ENCODE results near the gene SPEN. TPM values are rescaled to one million over a fixed set of nuclear protein-coding genes. Genes with fewer than 3 reads are reported as not detected.

The SPEN gene
- polyA plus RNA-seq, 1 donor (not counting 4 experiments of a cell fraction or from before 2014, with no cell fraction given), result 8.9 TPM

DNA sequence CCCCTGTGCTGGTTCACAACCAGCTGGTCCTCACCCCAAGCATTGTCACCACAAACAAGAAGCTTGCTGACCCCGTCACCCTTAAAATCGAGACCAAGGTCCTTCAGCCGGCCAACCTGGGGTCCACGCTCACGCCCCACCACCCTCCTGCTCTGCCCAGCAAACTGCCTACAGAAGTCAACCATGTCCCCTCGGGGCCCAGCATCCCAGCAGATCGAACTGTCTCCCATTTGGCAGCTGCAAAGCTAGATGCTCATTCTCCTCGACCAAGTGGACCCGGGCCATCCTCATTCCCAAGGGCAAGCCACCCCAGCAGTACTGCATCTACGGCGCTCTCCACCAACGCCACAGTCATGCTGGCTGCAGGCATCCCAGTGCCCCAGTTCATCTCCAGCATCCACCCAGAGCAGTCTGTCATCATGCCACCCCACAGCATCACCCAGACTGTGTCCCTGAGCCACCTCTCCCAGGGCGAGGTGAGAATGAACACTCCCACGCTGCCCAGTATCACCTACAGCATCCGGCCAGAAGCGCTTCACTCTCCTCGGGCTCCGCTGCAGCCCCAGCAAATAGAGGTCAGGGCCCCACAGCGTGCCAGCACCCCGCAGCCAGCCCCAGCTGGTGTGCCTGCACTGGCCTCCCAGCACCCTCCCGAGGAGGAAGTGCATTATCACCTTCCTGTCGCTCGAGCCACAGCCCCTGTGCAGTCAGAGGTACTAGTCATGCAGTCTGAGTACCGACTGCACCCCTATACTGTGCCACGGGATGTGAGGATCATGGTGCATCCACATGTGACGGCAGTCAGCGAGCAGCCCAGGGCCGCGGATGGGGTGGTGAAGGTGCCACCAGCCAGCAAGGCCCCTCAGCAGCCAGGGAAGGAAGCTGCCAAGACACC lies 87.8 kb downstream of the SPEN start:
- Histone ChIP-seq H3K36me3 (ENCODE audit: control insufficient read depth in 2 of 2, extremely low read depth in 1 of 2, insufficient read depth in 2 of 2, low read length in 2 of 2) (peaks cover 44 to 52% of the 10 kb centered on the region in 2 experiments), H3K27me3 (ENCODE audit: control insufficient read depth, extremely low read depth, insufficient read depth, low read length) (no peaks in the 10 kb centered on the region), H3K9me1 (ENCODE audit: control insufficient read depth, extremely low read depth, insufficient read depth, low read length) (no peaks in the 10 kb centered on the region), H3K79me2 (ENCODE audit: control insufficient read depth, insufficient read depth, low read length) (peaks cover 9% of the 10 kb centered on the region), H3K9me3 (ENCODE audit: control insufficient read depth, low read depth, low read length) (no peaks in the 10 kb centered on the region), H4K20me1 (ENCODE audit: control insufficient read depth, extremely low read depth, insufficient read depth, low read length) (no peaks in the 10 kb centered on the region), H3K9ac (ENCODE audit: control insufficient read depth, extremely low read depth, insufficient read depth, low read length) (no peak overlapping the region), H3K4me1 (ENCODE audit: control insufficient read depth, extremely low read depth, insufficient read depth, low read length) (no peaks in the 10 kb centered on the region), H3K4me3 (ENCODE audit: control insufficient read depth in 2 of 3, extremely low read depth in 1 of 3, insufficient read depth in 2 of 3, low read depth in 1 of 3, low read length in 3 of 3) (no peak overlapping the region), H2AFZ (ENCODE audit: control insufficient read depth, low read length) (no peak overlapping the region), H3K4me2 (ENCODE audit: control insufficient read depth, extremely low read depth, insufficient read depth, low read depth, low read length) (no peak overlapping the region), H3K27ac (ENCODE audit: control insufficient read depth, insufficient read depth, low read length) (no peak overlapping the region)
- DNase-seq (ENCODE audit: low read depth, low spot score) (no peak), FAIRE-seq (no peak)
- TF ChIP-seq, protein P1, sequence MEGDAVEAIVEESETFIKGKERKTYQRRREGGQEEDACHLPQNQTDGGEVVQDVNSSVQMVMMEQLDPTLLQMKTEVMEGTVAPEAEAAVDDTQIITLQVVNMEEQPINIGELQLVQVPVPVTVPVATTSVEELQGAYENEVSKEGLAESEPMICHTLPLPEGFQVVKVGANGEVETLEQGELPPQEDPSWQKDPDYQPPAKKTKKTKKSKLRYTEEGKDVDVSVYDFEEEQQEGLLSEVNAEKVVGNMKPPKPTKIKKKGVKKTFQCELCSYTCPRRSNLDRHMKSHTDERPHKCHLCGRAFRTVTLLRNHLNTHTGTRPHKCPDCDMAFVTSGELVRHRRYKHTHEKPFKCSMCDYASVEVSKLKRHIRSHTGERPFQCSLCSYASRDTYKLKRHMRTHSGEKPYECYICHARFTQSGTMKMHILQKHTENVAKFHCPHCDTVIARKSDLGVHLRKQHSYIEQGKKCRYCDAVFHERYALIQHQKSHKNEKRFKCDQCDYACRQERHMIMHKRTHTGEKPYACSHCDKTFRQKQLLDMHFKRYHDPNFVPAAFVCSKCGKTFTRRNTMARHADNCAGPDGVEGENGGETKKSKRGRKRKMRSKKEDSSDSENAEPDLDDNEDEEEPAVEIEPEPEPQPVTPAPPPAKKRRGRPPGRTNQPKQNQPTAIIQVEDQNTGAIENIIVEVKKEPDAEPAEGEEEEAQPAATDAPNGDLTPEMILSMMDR (optimal IDR thresholded peaks at IDR 0.05 in 1 of 3, IDR thresholded peaks at IDR 0.05 in 1 of 3, conservative IDR thresholded peaks at IDR 0.05 in 1 of 3; ENCODE audit: extremely low read depth in 1 of 3, insufficient read depth in 2 of 3, low read length in 3 of 3), result no peak
- no peak for TF ChIP-seq EZH2 (IDR thresholded peaks at IDR 0.05; ENCODE audit: low read length)
- dilution Hi-C loops (cut with MboI; ENCODE audit: extremely low pct_ligation_motif_present, low sequenced_read_pairs), result no loop called here

DNA sequence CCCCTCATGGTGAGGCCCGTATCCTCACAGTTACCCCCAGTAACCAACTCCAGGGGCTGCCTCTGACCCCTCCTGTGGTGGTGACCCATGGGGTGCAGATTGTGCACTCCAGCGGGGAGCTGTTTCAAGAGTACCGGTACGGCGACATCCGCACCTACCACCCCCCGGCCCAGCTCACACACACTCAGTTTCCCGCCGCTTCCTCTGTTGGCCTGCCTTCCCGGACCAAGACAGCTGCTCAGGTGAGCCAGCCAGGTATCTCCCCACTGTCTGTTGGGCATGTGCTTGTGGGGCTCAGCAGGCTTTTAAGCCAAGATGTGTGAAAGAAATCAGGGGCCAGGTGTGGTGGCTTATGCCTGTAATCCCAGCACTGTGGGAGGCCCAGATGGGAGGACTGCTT lies 88.5 kb downstream of the SPEN start:
- no peak overlapping the region for H3K27ac ChIP-seq (ENCODE audit: control insufficient read depth, insufficient read depth, low read length)
- no peaks in the 10 kb centered on the region for H3K9me3 ChIP-seq (ENCODE audit: control insufficient read depth, low read depth, low read length)
- H3K4me1 ChIP-seq (ENCODE audit: control insufficient read depth, extremely low read depth, insufficient read depth, low read length), result no peaks in the 10 kb centered on the region
- no peaks in the 10 kb centered on the region for H3K9me1 ChIP-seq (ENCODE audit: control insufficient read depth, extremely low read depth, insufficient read depth, low read length)
- dilution Hi-C loops (cut with MboI; ENCODE audit: extremely low pct_ligation_motif_present, low sequenced_read_pairs), result no loop called here
- H3K79me2 ChIP-seq (ENCODE audit: control insufficient read depth, insufficient read depth, low read length), result peaks cover 9% of the 10 kb centered on the region
- DNase-seq (ENCODE audit: low read depth, low spot score) (no peak), FAIRE-seq (no peak)
- H4K20me1 ChIP-seq (ENCODE audit: control insufficient read depth, extremely low read depth, insufficient read depth, low read length), result no peaks in the 10 kb centered on the region
- H3K4me2 ChIP-seq (ENCODE audit: control insufficient read depth, extremely low read depth, insufficient read depth, low read depth, low read length), result no peak overlapping the region
- peaks cover 47 to 58% of the 10 kb centered on the region in 2 experiments for H3K36me3 ChIP-seq (ENCODE audit: control insufficient read depth in 2 of 2, extremely low read depth in 1 of 2, insufficient read depth in 2 of 2, low read length in 2 of 2)
- no peak overlapping the region for H3K4me3 ChIP-seq (ENCODE audit: control insufficient read depth in 2 of 3, extremely low read depth in 1 of 3, insufficient read depth in 2 of 3, low read depth in 1 of 3, low read length in 3 of 3)
- no peaks in the 10 kb centered on the region for H3K27me3 ChIP-seq (ENCODE audit: control insufficient read depth, extremely low read depth, insufficient read depth, low read length)
- no peak overlapping the region for H3K9ac ChIP-seq (ENCODE audit: control insufficient read depth, extremely low read depth, insufficient read depth, low read length)
- TF ChIP-seq EZH2 (IDR thresholded peaks at IDR 0.05; ENCODE audit: low read length), result no peak
- TF ChIP-seq, protein P1 (optimal IDR thresholded peaks at IDR 0.05 in 1 of 3, IDR thresholded peaks at IDR 0.05 in 1 of 3, conservative IDR thresholded peaks at IDR 0.05 in 1 of 3; ENCODE audit: extremely low read depth in 1 of 3, insufficient read depth in 2 of 3, low read length in 3 of 3), result no peak
- H2AFZ ChIP-seq (ENCODE audit: control insufficient read depth, low read length), result no peak overlapping the region

Measured in keratinocyte (primary cell).